Measurements from ENCODE around the gene HOXA9.

DNA sequence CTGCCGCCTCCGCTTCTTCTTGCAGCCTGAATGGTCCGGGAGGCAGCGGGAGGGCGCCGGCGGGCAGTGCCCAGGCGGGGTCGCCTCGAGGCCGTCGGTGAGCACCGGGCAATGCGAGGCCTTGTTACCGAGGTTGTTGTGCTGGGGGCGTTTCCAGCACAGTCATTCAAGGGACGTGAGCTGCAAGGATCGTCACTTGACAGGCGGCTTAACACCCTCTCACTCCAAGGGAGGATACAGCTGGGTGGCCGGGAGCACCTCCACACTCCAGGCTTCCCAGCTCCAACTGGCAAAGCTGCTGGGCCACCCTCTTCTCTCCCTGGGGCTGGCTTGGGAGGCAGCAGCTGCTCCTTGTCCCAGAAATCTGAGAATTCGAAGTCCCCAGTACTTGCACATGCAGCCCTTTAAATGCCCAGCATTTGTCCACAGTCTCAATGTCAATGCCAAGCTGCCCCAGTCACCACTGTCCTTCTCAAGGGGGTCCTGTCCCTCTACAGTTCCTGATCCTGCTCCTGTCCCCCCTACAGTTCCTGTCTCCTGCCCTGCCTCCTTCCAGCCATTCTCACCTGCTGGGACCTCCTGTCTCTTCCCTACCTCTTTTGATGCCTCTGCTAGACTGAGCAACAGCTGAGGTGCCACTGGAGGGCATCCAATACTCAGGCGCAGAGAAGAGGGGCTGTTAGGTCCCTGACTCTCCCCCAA lies 24.1 kb upstream of the HOXA9 start:
- TF ChIP-seq CTCF (IDR thresholded peaks at IDR 0.05): no peak
- no peak for TF ChIP-seq POLR2A (IDR thresholded peaks at IDR 0.05)
